Retina (tissue), 1 donor: ENCODE results near the gene GRIA1.

Experiments used
- DNase-seq: peaks from one replicate; pipeline ENCODE4 v3.0.0-alpha.2; 2016

The GRIA1 gene

DNA sequence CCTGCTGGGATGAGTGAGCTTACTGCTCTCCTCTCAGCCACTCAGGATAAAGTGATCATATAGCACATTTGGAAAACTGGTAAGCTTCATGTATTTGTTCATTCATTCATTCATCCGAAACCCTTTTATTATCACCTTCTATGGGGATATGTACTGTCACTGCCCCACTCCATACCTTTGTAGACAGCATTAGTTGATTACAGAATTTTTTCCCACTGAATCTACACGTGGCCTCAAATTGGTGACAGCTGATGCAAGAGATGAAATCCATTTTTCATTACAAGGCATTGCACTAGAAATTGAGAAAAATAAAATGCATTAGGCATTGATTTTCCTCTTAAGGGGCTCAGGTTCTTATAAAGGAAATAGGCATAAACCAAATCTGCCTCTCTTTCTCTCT, 9.7 kb downstream of the GRIA1 start:
- no peak for DNase-seq

- no peak for DNase-seq
Observed at GRCh38 chr5:153504726-153505125, 14.3 kb downstream of the GRIA1 start.

DNA sequence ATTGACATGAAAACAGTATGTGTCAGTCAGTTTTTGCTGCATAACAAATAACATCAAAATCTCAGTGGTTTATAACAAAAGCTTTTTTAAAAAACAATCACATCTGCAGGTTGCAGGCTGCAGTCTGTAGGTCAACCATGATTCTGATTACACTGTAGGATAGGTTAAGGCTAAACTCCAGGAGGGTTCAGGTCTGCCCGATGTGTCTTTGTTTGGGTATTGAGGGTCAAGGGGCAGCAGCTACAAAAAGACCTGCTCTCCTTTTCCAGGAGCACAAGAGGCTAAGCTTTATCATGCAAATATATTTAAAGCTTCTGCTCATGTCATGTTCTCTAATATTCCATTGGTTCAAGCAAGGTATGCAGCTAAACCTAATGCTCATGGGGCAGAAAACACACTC, 18.2 kb downstream of the GRIA1 start:
- DNase-seq = no peak

DNA sequence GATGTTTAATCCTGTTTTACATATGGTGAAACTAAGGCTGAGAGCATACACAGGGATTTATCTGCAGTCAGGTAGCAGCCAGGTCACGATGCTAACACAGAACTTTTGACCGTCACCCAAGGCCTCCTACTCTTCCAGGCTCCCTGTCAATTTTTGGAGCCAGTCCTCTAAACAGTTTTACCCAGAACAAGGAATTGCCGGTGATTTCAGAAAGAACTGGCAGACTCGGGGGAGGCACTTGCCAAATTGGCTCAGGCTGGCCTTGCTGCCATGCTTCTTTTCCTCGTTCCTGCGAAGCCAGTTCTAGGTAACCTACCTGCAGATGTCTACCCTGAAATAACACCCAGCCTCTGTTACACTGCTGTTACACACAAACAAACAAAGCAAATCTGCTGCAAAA, 21.2 kb downstream of the GRIA1 start:
- no peak for DNase-seq

- DNase-seq = no peak
Observed at GRCh38 chr5:153513156-153513555, 22.7 kb downstream of the GRIA1 start.

DNA sequence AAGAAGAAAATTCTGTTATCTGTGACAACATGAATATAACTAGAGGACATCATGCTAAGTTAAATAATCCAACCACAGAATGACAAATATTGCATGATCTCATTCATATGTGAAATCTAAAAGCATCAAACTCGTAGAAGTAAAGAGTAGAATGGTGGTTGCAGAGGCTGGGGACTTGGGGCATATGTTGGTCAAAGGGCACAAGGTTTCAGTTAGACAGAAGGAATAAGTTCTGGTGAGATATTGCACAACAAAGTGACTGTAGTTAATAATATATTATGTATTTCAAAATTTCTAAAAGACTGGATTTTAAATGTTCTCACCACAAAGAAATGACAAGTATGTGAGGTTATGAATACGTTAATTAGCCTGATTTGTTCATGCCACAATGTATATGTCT, 24.8 kb downstream of the GRIA1 start:
- no peak for DNase-seq

- peak; percentile 27 for DNase-seq
Observed at GRCh38 chr5:153516504-153517240, 26.2 kb downstream of the GRIA1 start.

GRCh38 chr5:153517241-153517611, 26.8 kb downstream of the GRIA1 start:
- peak; percentile 63 for DNase-seq

DNA sequence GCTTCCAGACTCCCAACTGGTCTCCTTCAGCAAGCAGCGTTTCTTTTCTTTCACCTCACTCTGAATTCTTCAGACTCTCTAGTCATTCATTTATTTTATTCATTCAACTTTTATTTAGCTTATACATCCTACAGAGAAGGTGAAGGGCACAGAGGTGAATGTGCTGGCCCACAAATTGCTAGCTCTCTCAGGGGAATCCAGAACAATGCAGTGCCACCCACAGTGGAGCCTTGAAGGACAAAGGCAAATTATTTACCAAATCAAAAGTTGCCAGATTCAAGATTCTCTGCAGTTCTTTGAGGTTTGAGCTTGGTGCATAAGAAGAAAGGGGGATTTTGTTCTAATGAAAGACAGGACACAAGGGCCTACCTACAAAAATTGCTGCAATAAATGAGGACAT, 29.7 kb downstream of the GRIA1 start:
- DNase-seq = peak; percentile 49

GRCh38 chr5:153520952-153521351, 30.5 kb downstream of the GRIA1 start:
- no peak for DNase-seq

- no peak for DNase-seq
Observed at GRCh38 chr5:153523211-153523610, 32.7 kb downstream of the GRIA1 start.

DNA sequence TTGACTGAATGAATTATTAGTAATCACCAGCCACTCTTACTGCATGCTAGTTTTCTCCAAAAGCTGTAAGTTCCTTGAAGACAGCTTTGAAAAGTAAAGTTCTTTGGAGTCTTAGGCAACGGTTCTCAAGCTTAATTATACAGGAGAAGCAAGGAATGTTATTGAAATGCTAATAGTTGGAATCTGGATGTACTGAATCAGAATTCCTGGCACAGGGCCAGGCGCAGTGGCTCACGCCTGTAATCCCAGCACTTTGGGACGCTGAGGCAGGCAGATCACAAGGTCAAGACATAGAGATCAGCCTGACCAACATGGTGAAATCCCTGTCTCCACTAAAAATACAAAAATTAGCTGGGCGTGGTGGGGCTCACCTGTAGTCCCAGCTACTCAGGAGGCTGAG, 33.4 kb downstream of the GRIA1 start:
- DNase-seq = no peak

- DNase-seq = no peak
Observed at GRCh38 chr5:153525536-153525935, 35.1 kb downstream of the GRIA1 start.

GRCh38 chr5:153530357-153531143, 40.1 kb downstream of the GRIA1 start:
- DNase-seq = no peak

DNA sequence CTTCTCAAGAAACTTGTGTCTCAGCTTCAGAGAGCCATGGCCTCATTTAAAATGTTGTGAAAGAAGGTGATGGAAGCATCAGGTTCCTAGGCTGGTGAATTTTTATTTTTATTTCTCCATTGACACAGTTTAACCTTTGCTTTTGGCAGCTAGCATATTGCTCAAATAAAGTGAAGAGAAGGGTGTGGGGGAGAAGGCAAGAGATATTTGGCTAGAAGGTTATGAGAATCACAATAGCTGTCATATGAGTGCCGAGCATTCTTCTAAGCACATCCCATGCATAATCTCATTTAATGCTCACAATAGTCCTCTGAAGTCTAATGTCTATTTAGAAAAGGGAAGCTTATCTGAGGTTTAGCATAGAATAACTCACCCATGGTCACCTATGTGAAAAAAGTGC, 43.1 kb downstream of the GRIA1 start:
- no peak for DNase-seq

GRCh38 chr5:153534102-153534501, 43.6 kb downstream of the GRIA1 start:
- DNase-seq = no peak

DNA sequence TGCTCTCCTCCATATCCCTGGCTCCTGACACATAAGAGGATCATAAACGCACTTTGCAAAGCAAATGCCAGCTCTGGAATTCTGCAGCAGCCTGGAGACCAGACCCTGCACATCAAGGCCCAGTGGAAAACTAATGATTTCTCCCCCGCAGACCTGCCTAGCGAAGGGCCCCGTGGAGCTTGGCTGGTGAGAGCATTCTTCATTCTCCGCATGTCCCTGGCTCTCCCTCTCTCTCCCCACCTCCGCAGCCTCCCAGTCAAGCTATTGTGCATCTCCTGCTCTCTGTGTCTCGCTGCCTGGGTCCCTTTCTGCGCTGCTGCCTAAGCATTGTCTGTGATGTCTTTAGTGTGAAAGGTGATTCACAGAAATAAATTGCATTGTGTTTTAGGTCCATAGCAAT, 46.7 kb downstream of the GRIA1 start:
- DNase-seq = no peak

DNA sequence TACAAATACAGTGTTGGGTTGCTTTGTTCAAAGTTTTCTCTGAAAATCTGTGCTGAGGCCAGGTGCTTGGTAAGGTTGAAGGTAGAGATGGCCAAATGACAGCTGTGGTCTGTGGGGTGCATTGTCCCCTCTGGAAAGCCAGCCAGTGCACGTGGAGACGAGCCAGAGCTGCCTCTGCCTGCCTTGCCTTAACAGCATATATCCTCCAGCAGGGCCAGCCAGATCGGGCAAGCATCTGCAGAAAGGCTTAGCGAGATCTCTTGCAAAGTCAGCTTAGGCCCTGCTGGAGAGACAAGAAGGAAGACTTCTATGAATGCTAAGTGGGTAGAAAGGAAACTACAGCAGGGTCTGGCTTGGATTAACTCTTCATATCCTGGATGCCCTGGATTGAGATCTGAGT, 49.5 kb downstream of the GRIA1 start:
- DNase-seq = no peak

DNA sequence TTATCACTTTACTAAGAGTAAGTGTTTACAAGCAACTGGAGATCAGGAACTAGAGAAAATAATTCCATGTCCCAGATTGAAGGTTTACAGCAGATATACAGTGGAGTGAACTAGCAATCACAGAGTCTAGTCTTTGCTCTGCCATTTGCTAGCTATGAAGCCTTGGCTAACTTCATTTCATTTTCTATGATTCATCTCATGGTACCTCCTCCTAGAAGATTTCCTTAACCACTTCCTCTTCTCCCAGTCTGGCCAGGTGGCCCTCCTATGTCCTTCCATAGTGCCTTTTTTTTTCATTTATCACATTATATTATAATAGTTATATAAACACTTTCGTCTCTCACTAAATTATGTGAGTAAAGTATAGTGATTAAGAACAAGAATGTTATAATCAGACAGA, 52.1 kb downstream of the GRIA1 start:
- DNase-seq = no peak

GRCh38 chr5:153543288-153543687, 52.8 kb downstream of the GRIA1 start:
- no peak for DNase-seq

DNA sequence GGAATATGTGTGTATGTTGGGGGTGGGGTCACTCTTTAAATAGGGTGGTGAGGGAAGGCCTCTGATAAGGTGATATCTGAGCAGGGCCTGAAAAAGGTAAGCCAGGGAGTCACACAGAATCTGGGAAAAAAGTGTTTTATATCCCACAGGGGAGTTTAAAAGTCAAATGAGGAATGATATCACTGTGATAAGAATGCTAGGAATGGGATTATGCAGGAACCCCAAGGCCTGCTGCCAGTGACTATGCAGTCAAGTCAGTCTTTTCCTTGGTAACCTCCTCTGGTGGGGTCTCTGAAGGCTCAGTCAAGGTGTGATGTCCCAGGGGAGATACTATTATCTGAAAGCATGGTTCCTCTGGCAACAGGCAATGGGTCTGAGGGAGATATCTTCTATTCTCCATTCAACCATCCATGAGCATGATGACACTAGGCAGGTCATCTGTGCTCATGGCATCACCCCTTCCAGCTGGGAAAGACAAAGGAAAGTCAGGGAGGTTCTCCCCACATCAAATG, 53.5 kb downstream of the GRIA1 start:
- DNase-seq = no peak

GRCh38 chr5:153544706-153545105, 54.2 kb downstream of the GRIA1 start:
- no peak for DNase-seq

DNA sequence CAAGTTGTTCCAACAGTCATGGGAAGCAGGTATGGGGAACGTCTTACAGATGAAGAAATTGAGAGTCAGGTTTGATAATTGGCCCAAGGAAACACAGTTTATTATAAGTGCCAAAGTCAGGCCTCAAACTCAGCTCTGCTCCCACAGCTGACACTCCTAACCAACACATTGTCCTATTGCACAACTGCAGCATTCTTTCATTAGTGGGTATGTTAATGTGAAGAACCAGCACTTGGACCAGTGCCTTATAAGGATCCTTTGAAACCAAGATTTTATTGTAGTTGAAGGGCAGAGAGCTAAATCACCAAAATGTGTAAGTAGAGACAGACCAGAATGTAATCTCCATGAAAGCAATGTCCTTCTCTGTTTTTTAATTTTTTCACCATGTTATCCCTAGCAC, 56.1 kb downstream of the GRIA1 start:
- no peak for DNase-seq

GRCh38 chr5:153551537-153552079, 61.1 kb downstream of the GRIA1 start:
- DNase-seq = no peak
